ENCODE measurements around the gene FRMD4A. TPM values are rescaled to one million over a fixed set of nuclear protein-coding genes. Genes with fewer than 3 reads are reported as not detected.
A peak's percentile ranks its signal among the peaks of the same experiment; 100 is the strongest.
"Not testable (repeated sequence)": the region's sequence is repeated elsewhere in the genome, so short reads cannot be mapped to it uniquely, and the experiment has no call there.

FRMD4A gene
- total RNA-seq, 1 experiment from 2014 or later: 60.8 TPM

DNA sequence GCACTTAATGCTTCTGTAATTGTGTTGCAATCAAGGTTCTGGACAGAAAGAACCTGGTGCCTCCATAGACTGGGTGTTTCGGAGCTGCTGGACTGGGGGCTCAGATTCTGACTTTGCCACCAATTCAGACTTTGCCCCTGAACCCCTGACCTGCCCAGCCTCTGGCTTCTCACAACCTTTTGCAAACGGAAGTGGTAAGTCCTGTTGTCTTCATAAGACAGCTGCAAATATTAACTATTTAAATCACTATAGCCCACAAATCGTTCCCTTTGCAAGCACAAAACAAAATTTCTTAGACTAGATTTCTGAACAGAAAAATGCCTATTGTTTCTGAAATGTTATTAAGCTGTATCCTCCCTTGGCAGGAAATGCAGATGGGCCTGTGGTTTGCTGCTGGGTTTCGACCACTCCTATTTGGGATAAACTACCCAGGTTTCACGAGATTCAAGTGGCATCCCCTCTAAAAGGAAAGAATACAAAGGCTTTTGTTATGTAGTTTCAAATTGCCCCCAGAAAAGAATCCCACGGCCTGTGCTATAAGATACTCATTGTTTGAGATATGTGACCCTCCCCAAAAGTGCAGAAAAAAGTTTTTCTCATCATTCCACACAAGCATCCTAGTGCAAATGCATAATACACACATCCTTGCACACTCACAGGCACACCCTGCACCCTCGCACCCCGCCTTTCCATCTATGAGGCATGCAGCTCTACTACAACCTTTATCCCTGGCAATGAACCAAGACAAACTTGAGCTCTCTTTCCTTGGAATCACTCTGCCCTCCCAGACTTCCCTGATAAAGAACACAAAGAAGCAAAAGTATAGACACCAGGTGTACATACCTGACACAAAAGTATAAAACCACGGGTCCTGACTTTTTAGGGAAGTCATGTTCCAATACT is 534.8 kb downstream of the FRMD4A start:
- no peak for DNase-seq (ENCODE audit: low read depth)

DNA sequence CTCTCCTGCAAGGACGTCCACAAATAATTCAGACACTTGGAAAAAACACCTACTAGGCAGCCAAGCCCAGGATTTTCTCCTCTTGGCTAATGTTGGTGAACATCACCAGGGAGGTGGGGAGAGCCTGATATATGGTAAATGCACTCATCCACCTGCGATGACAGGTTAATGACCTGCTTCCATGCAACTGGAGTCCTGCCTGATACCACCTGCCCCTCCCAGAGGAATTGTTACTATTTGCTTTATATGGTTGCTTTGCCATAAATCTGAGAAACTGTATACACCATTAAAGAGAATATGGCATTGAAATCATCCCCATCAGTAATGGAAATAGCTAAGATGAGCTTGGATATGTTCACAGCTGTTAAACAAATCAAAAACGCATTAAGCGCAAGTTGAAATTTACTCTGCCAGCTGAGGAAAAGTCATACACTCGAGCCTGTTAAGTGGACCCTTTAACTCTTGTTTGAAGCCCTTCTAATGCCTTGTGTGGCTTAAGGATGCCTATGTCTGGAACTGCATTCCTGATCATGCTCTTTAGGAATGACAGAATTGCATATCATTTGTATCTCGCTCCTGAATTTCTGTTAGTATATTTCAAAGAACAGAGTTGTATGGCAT is 535.6 kb downstream of the FRMD4A start:
- no peak for DNase-seq (ENCODE audit: low read depth)

DNA sequence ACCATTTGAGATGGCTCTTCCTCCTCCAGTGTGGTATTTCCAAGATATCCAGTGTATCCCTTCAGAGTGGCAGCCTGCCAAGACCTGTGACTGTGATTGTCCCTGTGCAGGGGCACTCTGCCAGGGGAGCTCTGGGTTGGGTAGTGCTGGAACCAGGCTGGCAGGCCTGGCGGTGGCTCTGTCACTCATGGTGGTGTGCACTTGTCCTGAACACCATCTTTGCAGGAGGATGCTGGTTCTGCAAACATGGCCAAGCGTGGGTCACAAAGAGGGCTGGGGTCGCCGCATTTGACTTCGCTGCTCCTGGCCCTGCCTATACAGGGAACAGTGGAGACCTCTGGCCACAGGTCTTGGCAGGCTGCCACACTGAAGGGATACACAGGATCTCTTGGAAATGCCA is 538.7 kb downstream of the FRMD4A start:
- no peak for DNase-seq (ENCODE audit: low read depth)

DNA sequence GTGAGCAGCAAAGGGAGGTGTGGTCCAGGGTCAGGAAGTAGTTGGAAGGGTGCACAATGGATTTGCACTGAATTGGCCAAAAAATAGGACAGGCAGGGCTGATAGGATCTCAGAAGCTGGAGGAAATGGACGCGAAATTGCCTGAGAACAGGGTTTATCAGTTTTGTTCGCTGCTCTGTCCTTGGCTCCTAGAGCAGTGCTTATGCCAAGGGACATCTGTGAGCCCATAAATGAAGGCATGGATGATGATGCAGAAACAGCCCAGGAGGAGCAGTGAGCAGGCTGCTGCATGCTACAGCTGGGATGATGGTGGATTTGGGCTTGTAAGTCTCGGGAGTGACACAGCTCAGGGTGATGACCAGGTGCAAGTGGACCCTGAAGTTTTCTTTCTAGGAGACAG is 539.2 kb downstream of the FRMD4A start:
- no peak for DNase-seq (ENCODE audit: low read depth)

DNA sequence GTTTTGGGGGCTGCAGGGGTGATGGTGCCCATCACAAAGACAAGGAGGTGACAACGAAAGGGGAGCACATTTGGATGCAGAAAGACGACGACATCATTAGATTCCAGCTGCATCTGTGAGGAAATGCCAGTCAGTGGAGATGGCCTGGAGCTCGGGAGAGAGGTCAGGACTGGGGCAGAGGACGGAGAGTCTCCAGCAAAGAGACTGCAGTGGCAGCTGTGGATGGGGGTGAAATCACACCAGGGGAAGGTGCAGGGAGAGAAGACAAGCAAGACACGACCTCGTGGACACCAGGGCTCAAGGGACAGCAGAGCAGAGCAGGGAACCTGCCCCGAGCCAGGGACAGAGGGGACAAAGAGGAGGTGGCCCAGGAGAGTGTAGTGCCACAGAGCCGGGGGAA is 540.5 kb downstream of the FRMD4A start:
- DNase-seq (ENCODE audit: low read depth): no peak

DNA sequence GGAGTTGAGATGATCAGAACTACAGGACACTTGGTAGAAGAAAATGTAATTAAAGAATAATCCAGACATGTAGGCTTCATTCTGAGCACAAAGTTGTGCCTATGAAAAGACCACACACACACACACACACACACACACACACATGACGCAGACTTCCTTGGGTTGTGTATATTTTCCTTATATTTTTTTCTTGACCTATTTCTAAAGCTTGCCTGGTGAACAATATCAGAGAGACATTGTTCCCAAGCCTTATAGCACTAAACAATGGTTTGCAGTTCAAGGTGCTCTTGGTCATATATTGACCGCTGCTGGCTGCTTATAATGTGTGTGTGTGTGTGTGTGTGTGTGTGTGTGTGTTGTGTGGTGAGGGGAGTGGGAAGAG is 541.3 kb downstream of the FRMD4A start:
- no peak for DNase-seq (ENCODE audit: low read depth)

DNA sequence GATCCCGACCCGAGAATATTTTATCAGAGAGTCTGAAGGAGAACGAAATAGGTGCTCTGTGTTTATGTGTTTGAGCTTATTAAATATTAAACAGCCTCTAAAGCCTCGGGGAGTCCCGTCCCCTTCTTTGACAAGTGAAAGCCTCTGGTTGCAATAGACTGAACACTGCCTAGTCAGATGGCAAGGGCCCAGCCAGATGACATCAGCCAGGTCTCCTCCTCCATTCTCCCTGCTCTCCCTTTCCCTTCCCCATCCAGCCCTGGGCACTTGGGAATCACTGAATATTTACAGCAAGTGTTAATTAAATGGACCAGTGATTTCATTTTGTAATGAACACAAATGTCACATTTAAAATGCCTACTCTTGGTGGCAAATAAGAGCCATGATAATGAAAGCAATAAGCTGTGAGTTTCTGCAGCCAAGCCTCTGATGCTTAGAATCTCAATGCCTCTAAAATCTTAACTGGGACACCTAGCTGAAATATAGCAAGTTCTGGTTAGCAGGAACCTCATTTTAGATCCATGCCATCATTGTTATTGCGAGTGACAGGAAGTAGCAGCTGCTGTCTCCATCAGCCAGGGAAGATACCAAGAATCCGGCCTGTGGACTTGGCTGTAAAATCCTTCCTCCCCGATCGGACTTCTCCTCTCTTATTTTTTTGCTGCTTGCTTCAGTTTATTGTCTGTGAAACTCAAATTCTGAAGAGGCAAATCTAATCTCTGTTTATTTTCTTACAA is 541.8 kb downstream of the FRMD4A start:
- DNase-seq (ENCODE audit: low read depth): peak; percentile 37

DNA sequence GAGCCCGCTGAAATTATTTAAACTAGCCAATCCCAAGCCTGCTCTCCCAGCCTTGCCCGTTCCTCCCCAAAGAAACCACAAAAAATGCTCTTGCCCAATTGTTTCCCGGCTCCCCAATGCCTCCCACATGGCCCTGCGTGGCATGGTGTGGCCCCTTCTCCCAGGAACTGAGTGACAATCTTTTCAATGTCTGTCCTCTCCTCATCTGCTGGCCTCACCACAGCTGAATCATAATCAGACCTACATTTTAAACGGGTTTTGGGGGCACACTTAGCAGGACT is 542.5 kb downstream of the FRMD4A start:
- peak; percentile 27 for DNase-seq (ENCODE audit: low read depth)

DNA sequence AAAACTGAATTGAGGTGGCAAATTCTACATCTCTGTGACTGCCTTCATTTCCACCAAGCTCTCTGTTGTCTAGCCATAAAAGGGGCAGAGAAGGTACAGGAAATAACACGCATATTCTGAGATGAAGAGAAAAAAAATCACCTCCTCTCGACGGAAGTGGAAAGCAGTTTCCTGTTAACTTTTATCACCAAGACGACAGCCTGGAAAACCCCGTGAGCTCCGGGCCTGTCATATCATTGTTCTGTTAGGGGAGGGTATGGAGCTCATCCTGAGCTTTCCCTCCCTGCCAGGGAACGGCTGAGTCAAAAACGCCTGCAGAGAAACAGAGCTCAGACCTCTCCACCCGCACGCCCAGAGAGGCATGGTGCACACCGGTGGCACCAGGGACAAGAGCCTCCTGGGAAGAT is 543.7 kb downstream of the FRMD4A start:
- DNase-seq (ENCODE audit: low read depth): peak; percentile 83

DNA sequence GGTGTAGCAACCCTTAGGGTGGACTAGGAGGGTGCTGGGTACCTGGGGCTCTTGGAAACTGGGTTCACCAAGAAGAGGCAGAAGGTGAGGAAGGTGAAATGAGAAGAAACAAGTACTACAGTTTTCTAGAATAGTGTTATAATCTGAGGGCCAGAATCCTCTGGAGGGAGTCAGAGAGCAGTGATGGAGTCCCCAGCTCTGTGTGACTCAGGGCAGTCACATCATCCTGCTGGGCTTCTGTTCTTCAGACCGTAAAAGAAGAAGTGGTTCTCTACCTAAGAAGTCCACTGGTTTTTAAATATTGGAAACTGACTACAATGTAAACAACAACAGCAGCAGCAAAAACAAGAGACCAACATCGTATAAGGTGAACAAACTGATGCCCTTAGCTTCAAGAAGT is 546.7 kb downstream of the FRMD4A start:
- peak; percentile 49 for DNase-seq (ENCODE audit: low read depth)

DNA sequence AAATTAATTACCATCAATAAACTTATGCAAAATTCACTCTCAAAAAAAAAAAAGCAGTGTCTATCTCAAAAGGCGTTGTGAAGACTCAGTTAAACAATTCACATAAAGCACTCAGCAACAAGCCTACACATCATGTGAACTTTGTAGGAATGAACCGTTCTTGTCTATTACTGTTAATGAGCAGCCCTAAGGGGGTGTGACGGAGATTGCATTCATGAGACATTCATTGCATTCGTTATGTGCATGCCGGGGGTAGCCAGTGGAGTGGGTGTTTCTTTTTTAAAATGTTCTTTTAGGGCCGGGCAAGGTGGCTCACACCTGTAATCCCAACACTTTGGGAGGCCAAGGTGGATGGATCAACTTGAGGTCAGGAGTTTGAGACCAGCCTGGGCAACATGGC is 551.0 kb downstream of the FRMD4A start:
- DNase-seq (ENCODE audit: low read depth): no peak

DNA sequence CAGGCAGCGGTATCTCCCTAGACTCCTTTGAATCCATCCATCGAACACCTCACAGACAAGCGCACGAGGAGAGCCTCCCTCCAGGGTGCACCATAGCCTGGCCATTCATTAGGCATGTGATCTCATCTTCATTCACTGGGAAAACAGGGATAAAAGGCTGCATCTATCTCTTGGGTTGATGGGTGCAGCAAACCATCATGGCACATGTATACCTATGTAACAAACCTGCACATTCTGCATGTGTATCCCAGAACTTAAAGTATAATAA is 552.1 kb downstream of the FRMD4A start:
- not testable (repeated sequence) for DNase-seq (ENCODE audit: low read depth)

DNA sequence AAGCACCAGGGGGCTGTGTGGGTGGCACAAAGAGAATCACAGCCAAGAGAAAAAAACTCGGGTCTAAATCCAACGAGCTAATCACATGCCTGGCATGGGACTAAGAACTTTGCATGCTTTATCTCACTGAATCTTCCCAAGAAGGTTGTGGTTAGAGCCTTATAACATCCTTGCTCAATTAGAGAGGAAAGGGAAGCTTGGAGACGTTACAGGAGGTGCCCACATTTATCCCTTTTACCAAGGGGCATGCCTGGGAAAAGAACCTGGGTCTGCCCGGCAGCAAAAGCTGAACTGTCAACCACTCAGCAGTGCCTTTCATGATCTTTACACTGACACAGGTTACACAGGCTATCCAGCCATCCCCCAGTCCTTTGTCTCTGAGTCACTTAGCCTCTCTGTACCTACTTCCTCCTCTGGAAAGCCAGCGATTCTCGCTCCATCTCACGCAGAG is 553.8 kb downstream of the FRMD4A start:
- DNase-seq (ENCODE audit: low read depth): peak; percentile 71

DNA sequence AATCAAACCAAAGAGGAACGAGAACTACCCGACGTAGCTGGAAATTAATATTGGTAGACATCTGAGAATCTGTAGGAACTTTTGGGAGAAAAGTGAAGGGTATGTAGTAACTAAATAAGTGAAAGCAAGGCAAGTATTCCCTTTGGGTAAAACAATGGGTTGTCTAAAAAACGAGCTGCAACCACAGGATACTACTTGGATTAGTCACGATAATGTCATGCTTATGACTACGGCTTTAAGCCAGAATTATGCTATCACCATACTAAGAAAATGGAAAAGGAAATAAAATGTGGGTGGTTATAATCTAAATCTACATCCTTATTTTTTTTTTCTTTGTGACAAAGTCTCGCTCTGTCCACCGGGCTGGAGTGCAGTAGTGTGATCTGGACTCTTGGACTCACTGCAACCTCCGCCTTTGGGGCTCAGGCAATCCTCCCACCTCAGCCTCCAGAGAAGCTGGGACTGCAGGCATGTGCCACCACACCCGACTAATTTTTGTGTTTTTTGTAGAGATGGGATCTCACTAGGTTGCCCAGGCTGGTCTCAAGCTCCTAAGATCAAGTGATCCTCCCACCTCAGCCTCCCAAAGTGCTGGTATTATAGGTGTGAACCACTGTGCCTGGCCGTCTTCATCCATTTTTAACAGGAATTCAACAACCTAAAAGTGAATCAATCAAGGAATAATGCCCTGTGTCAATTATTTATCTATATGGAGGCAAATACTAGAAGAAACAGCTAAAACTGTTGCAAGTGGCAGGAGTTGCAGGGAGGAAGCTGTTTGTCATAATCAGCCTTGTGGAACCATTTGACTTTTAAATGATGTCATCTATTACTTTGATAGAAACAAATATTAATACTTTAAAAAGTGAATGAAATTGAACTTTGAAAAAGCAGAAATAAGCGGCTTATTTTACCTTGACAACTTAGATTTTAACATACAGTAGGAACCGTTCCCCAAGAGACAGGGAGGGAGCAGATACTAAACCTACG is 554.6 kb downstream of the FRMD4A start:
- peak; percentile 90 for DNase-seq (ENCODE audit: low read depth)

DNA sequence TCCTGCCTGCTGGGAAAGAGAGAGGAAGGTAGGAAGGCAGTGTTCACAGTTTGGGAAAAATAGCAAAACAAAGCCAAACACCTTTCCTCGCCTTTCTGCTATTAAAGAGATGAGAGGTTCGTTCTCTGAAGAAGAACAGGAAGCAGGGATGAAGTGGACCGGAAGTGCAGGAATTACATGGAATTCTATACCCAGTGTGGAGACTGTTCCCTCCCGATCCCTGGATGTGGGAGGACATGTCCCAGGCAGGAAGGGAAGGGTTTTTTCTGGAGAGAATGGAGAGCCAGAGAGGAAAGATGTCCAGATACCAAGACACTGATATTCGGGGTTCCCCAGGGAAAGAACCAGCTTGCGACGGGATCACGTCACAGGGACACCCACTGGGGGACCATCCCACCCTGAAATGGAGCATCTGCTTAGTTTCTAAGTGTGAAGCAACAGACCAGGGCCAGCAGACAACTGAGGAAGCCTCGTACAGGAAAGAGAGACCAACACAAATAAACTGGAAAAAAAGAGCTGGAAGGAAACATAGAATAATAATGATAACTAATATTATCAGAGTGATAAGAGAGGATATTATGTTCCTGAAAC is 556.3 kb downstream of the FRMD4A start:
- DNase-seq (ENCODE audit: low read depth): no peak

DNA sequence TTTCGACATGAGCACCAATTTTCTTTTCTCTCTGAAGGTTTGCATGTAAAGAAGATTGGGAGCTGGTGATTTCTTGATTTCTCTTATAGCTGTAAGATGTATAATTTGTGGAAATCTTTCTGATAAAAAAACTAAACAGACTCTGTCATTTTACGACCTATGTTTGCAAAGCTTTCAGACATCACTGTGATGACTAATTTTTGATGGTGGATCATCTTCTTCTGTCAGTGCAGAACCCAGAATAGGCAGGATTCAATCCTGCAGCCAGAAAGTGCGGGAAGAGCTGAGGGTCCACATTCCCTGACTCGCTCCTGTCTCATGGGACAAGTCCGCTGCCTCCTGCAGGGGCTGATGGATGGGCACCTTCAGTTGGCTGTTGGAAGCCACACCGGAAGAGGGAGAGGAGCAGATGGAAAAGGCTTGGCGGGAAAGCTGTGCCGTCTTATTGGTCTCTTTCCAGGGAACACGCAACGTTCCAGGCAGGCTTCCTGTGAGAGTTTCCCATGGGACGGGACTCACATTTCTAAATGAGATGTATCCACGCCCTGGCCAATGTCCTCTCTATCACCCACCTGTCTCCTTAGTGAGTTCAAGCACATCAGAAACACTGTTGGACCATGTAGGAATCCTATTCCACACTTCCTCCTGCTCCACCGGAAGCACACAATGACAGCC is 557.1 kb downstream of the FRMD4A start:
- DNase-seq (ENCODE audit: low read depth): no peak

DNA sequence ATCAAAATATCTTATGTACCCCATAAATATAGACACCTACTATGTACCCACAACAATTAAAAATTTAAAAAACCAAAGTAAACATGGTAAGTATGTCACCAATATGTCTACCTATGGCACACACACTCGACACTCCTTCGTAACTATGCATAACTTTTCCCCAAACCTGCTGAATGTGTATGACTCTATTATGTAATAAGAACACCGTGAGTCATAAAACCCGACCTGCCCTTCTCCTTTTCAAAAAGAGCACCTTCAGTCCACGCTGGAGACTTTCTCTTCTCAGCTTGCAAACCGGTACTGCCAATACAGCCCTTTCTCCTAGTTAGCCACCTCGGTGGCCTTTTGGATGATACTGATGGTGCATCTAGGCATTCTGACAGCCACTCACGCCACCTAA is 557.7 kb downstream of the FRMD4A start:
- no peak for DNase-seq (ENCODE audit: low read depth)

DNA sequence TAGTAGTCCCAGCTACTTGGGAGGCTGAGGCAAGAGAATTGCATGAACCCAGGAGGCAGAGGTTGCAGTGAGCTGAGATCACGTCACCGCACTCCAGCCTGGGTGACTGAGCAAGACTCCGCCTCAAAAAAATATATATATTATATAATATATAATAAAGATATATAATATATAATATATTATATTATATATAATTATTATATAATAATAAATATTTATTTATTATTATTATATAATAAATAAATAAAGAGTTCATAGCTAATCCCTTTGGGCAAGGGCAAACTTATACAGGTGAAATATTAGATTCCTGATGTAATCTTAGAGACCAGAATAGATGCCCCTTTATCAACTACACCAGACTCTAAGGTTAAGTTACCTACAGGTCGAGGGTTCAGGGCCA is 558.7 kb downstream of the FRMD4A start:
- no peak for DNase-seq (ENCODE audit: low read depth)

DNA sequence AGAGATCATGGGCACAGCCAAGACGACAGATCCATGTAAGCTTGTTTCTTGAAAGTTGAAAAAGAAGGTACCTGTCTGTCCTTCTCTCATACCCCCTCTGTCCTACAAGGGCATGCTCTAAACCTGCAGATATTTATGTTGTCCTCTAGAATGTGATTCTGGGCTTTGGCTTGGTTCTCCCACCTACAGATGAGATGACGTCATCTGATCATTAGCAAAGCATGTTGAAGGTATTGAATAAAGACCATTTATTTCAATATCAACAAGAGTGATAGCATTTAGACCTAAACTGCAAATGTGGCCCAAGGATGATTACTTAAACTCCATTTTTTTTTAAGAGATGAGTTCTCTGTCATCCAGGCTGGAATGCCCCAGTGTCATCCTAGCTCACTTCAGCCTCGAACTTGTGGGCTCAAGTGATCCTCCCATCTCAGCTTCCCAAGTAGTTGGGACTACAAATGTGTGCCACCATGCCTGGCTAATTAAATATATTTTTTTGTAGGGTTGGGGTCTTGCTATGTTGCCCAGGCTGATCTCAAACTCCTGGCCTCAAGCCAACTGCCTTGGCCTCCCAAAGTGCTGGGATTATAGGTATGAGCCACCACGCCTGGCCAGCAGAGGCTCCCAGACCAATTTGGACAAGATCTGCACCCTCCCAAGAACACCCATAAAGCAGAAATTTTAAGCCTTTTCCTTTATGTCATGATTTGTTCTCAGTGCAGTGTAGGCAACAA is 559.8 kb downstream of the FRMD4A start:
- no peak for DNase-seq (ENCODE audit: low read depth)

DNA sequence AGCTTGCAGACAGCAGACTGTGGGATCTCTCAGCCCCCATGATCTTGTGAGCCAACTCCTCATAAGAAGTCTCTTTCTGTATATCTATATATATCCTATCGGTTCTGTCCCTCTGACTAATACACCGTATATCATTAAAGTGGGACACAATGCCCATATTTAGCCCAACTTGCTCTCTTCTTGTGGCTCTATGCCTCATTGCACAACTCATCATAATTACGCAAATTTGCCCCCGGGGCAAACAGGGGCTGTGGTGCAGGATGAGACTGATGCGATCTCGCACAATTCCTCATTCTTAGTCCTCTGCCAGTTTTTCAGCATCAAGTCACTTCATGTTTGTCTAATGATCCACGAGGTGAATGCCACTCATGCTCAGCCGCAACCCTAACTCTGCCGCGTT is 560.8 kb downstream of the FRMD4A start:
- peak; percentile 23 for DNase-seq (ENCODE audit: low read depth)
